ENCODE measurements around the gene SLC52A3. TPM values are rescaled to one million over a fixed set of nuclear protein-coding genes. Genes with fewer than 3 reads are reported as not detected.

SLC52A3 gene
- total RNA-seq, 1 donor from 2014 or later: 2.8 TPM

DNA sequence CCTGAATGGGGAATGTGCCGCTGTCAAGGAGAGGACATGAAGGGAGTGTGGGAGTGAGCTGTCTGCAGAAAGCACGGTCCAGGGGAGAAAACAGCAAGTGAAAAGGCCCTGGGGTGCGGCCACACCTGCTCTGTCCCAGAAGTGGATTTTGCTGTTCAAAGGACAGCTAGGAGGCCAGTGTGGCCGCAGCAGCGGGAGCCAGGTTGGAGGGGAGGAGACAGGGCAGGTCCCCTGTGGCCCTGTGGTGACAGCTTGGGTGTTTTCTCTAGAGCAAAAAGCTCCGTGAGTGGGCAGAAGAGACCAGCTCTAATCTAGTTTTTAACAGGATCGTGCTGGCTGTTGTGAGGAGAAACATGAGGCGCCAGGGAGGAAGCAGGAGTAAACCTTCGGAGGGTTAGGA is 4.5 kb upstream of the SLC52A3 start:
- Histone ChIP-seq H3K36me3 (ENCODE audit: control insufficient read depth, insufficient read depth, low read length) (no peaks in the 10 kb centered on the region), H3K4me3 (ENCODE audit: low read depth, low read length) (no peak overlapping the region), H3K27me3 (ENCODE audit: control insufficient read depth, insufficient read depth, low read length) (peaks cover 2% of the 10 kb centered on the region)
- DNase-seq (ENCODE audit: low read depth): no peak
- TF ChIP-seq, protein P1, sequence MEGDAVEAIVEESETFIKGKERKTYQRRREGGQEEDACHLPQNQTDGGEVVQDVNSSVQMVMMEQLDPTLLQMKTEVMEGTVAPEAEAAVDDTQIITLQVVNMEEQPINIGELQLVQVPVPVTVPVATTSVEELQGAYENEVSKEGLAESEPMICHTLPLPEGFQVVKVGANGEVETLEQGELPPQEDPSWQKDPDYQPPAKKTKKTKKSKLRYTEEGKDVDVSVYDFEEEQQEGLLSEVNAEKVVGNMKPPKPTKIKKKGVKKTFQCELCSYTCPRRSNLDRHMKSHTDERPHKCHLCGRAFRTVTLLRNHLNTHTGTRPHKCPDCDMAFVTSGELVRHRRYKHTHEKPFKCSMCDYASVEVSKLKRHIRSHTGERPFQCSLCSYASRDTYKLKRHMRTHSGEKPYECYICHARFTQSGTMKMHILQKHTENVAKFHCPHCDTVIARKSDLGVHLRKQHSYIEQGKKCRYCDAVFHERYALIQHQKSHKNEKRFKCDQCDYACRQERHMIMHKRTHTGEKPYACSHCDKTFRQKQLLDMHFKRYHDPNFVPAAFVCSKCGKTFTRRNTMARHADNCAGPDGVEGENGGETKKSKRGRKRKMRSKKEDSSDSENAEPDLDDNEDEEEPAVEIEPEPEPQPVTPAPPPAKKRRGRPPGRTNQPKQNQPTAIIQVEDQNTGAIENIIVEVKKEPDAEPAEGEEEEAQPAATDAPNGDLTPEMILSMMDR (IDR thresholded peaks at IDR 0.05; ENCODE audit: insufficient read depth, low read length, poor library complexity, severe bottlenecking): no peak

DNA sequence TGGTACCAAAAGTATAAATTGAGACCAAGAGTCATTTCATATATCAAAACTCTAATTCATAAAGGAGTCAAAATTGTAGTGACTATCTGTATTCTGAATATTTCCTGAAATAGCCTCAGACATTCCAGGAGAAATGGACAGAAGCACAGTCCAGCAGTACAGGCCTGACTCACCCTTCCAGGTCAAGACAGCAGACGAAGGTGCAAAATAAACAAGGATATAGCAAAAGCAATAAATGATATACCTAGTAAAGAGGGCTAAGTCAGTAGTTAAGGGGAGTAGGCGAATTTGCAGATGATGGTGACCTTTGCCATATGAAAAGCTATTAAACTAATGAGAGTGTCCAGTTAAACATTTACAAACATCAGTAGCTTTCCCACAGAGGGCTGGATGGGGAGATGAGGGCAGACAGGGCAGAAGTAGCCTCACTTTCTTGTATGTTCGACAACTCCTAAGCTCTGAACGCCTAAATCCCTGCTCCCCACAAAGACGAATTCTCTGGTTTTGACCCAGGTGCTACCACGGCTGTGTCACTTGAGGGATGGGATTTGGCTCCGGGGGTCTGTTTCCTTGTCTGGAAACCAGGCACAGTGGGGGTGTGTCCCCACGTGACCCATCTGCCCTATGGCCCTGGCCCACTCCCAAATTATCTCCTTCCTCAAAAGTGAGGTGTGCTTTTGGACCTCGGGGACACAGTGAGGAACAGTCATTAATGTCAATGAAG is 3.6 kb upstream of the SLC52A3 start:
- H3K36me3 ChIP-seq (ENCODE audit: control insufficient read depth, insufficient read depth, low read length): no peaks in the 10 kb centered on the region
- no peak overlapping the region for H3K4me3 ChIP-seq (ENCODE audit: low read depth, low read length)
- TF ChIP-seq, protein P1 (IDR thresholded peaks at IDR 0.05; ENCODE audit: insufficient read depth, low read length, poor library complexity, severe bottlenecking): no peak
- no peak for DNase-seq (ENCODE audit: low read depth)
- peaks cover 2% of the 10 kb centered on the region for H3K27me3 ChIP-seq (ENCODE audit: control insufficient read depth, insufficient read depth, low read length)

DNA sequence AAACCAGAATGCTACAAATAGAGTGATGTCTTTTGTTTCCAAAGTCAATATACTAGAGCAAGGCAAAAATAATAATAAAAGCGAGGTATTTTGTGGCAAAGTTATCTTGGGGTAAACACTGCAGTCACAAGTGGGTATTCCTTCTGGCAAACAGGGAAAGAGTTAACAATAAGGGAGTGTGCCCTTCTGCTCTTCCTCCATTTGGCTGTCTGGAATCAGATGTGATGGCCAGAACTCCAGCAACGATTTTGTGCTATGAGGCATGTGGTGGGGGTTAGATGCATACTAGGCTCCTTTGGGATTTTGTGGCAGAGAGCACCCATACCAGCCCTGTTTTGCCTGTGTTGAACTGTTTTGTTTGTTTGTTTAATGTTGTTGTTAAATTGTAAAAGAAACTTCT is 2.4 kb upstream of the SLC52A3 start:
- Histone ChIP-seq H3K27me3 (ENCODE audit: control insufficient read depth, insufficient read depth, low read length) (peaks cover 2% of the 10 kb centered on the region), H3K4me3 (ENCODE audit: low read depth, low read length) (no peak overlapping the region), H3K36me3 (ENCODE audit: control insufficient read depth, insufficient read depth, low read length) (no peaks in the 10 kb centered on the region)
- DNase-seq (ENCODE audit: low read depth): no peak
- TF ChIP-seq, protein P1 (IDR thresholded peaks at IDR 0.05; ENCODE audit: insufficient read depth, low read length, poor library complexity, severe bottlenecking): no peak

DNA sequence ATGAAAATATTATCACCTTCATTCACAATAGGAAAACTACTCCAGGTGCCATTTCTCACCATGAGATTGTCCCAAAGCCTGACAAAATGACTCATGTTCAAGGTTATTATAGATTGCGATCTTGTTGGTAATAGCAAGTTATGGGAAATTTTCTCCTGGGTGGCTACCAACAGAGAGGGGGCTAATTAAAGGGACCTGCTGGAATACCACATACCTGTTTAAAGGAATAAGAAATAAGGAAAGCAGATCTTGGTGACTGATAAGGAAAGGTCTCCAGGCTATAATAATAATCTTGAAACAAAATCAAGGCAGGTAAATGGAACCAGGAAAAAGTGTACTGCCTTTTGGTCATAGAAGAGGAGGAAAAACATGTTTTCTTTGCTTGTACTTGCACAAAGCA is 1.4 kb downstream of the SLC52A3 start:
- DNase-seq (ENCODE audit: low read depth): no peak
- TF ChIP-seq, protein P1 (IDR thresholded peaks at IDR 0.05; ENCODE audit: insufficient read depth, low read length, poor library complexity, severe bottlenecking): no peak
- H3K4me3 ChIP-seq (ENCODE audit: low read depth, low read length): no peak overlapping the region
- no peaks in the 10 kb centered on the region for H3K27me3 ChIP-seq (ENCODE audit: control insufficient read depth, insufficient read depth, low read length)
- no peaks in the 10 kb centered on the region for H3K36me3 ChIP-seq (ENCODE audit: control insufficient read depth, insufficient read depth, low read length)

DNA sequence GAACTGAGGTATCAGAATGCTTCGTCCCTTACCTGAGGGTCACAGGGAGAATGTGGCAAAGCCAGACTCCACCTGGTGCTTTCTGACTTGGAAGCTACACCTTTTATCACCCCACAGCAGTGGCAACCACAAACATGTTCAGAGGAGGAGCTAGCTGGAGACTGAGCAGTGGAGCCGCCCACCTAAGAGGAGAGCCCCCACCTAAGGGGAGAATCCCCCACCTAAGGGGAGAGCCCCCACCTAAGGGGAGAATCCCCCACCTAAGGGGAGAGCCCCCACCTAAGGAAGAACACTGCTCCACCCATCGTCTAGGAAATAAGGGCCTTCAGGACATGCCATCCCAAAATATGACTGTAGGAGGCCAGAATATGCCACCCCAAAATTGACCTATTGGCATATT is 4.0 kb downstream of the SLC52A3 start:
- Histone ChIP-seq H3K27me3 (ENCODE audit: control insufficient read depth, insufficient read depth, low read length) (peaks cover 7% of the 10 kb centered on the region), H3K36me3 (ENCODE audit: control insufficient read depth, insufficient read depth, low read length) (no peaks in the 10 kb centered on the region), H3K4me3 (ENCODE audit: low read depth, low read length) (no peak overlapping the region)
- TF ChIP-seq, protein P1 (IDR thresholded peaks at IDR 0.05; ENCODE audit: insufficient read depth, low read length, poor library complexity, severe bottlenecking): no peak
- DNase-seq (ENCODE audit: low read depth): no peak

Measured in kidney epithelial cell (primary cell).